Medulla oblongata (tissue), 1 donor: ENCODE data around the gene GCG.

Source experiments
- DNase-seq: peaks from one replicate; pipeline ENCODE4 v3.0.0-alpha.2; 2015; ENCODE audit errors: extremely low spot score

GCG gene

DNA sequence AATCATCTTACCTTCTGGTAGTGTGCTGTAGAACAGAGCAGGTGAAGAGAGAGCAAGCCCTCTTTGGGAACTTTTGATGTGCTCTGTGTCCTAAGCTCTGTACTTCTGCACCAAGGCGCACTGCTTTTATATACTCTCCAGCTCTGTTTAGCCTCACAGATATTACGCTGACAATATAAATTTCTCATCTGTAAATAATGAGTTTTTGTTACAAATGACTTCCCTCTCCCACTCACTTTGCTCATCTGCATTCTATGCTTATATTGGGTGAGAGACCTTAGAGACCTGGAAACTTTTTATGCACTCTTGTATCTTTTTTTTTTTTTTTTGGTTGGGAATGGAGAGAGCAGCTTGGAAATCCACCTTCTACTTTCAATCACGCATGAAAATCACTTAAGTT, at the start of gene GCG:
TSS of gene GCG (minus strand) at position 101 of the 400 bp plus-strand sequence. CDS start 3,069 bp downstream, outside the sequence.
- DNase-seq, result no peak

DNA sequence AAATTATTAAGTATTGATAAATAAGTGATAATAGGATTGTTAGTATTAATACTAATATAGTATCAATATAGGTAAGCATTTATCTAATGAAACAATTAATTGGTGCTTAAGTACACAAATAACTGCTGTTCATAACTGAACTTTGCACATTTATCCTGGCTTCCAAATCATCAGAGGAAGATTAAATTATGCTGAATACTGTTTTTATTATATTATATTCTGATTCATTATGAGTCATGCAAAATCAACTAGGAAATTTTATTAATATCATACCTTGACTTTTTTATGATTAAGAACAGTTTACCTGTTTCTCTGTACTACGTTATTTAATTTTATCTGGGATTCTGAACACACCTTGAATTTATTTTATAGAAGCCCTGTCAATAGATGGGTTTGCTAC, 48.6 kb upstream of the GCG start:
- DNase-seq, result no peak

DNA sequence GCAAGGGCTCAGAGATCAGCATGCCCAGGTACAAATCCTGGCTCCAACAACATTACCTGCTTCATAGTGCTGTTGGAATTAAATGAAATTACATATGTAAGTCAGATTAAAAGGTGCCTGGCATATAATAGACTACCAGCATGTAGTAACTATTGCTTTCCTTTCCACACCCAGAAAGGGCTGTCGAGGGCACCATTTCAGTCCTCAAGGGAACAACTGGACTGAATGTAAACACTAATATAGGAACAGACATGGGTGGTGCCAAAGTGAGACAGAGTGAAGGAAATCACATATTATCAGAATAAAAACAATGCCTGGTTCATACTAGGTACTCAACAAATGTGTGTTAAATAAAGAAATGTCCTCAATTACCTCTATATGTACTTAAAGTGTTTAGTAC, 47.9 kb upstream of the GCG start:
- DNase-seq, result no peak

DNA sequence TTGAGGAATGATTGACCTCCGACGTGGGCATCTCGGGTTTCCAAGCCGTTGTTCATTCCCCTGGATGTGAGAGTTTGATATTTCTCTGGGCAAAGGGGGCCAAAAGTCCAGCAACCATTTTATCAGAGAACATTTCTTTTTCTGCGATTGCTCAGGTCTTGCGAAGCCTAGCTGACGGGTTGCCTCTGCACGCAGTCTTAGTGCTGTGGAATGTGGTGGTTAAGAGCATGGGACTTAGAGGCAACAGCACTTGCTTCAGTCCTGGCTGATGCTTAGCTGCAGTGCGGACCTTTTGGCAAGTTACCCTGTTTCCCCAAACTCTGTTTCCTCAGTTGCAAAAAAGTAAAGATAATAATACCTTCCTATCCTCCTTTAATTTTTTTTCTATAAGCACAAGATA, 46.2 kb upstream of the GCG start:
- no peak for DNase-seq

DNA sequence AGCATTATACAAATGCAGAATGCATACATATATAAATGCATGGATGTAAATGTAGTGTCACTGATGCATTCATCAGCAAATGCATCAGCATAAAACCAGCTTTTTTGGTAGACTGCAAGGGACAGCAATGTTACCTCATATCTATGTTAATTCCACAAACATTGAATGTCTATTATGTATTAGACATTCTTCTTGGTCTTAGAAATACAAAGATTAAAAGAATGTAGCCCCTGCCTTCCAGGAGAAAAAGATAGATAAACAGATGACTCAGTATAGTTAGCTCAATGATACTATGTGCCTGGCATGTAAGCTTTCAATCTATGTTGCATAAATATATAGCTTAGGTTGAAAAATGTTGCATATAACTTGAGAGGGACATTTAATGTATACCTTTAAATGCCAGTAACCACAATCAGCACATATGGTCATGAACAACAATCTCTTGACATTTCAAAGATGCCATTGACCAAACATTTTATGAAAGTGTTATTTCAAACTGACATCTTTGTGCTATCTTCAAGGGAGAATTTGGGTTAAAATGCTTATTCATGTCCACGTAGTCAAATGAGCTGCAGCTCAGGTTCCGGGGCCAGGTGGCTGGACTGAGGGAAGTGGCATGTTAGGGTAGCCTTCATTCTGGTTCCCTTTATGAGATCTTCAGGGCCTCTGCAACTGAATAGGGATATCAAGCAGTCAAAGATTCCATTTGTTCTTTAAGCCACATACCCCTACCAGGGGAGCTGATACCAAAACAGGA, 45.2 kb upstream of the GCG start:
- no peak for DNase-seq

DNA sequence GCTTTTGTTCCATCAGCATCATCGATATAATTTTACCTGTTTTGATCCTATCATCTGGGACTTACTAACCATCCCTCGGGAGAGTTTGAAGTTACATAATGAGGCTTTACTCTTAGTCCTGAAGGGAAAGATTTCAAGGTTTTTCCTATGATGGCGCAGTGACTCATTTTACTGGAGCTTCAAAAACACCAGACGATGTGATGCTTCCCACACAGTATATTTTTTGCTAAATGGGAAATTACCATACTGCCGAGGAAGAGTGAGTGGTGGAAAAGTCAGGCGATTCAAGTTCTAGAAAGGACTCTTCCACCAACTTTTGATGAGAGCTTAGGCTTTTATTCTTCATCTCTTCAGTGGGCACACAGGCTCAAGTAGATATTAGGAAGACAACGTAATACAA, 44.6 kb upstream of the GCG start:
- no peak for DNase-seq

DNA sequence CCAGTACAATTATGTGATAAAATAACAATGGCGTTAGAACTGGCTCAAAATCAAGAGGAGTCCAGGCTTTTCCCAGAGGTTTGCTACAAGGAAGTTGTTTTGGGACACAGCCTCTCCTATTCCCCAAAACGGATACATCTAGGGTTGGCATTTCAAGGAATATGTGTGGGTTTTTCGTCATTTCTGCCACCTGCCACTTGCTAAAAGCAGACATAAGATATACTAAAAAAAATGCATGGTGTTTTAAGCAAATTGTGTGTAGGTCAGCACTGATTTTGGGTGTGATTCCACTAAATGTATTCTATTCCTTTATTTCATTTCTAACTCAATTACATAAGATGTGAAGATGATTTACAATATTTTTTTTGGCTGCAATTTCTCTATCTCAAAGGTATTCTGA, 36.4 kb upstream of the GCG start:
- DNase-seq, result no peak

DNA sequence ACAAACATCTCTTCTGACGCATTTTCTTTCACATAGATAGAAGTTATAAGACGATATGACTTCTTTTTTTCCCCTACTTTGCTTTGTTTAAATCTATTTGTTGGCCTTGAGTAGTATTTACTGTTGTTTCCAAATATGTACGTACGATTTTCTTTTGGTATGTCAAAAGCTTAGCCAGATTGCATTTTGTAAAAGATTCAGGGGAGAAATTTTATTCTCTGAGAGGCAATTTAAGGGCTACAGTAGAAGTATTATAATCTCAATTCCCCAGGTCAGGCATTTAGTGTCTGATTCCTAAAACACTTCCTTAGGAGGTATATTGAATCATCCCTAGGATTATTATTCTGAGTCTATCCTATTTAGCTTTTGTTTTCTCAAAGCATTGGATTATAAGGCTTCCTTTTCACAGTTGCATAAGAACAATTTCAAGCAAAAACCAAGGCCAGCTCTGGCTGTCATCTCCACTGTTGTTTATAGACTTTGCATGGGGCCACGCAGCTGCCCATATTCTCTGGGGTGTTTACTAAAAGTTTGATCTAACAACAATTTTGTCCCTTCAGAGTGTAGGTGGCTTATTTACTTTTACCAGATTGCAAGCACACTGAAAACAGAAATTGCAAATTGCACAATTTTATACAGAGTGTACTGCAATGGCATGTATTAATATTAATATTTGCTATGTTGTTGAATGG, 33.6 kb upstream of the GCG start:
- DNase-seq, result no peak

DNA sequence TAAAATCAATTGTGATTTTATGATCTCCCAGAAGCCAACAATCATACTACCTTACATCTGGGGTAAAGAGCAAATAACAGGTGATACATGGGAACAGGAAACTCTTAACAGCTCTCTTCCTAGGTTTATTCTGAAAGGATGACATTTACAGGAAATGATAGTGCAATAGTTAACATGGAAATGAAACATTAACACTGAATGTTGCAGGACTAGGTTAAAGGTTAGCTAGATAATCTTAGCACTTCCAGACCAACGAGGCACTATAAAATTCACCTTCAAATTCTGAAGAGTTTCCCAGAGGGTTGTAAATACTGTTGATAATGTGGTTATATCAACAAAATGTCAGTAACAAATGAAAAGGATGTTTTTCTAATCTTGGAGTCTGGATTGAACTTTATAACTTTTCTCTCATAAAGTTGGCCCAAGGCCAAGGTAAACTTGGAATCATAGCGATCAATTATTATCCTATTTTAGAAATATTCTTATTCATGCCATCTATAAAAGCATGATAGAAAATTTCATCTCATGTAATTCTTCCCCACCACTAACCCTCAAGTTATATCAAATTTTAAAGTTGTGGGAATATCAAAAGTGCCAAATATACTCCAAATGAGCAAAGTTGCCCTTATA, 32.9 kb upstream of the GCG start:
- DNase-seq, result no peak

DNA sequence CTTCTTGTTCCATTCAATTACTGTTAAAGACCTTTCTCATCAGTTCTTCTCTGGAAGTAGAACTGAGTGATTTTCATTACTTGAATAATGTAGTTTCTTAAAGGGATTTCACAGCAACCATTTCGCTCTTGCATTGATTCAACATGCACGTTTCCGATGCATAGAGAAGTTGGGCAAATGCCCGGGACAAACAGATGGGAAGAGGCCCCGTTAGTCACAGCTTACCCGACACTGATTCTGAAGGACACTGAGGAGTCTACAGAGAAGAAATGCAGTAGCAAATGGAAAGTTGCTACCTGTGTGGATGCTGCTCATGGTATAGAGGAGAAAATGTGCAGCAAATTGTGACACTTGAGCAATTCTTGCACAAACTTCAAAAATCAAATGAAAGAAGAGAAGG, 32.3 kb upstream of the GCG start:
- no peak for DNase-seq

DNA sequence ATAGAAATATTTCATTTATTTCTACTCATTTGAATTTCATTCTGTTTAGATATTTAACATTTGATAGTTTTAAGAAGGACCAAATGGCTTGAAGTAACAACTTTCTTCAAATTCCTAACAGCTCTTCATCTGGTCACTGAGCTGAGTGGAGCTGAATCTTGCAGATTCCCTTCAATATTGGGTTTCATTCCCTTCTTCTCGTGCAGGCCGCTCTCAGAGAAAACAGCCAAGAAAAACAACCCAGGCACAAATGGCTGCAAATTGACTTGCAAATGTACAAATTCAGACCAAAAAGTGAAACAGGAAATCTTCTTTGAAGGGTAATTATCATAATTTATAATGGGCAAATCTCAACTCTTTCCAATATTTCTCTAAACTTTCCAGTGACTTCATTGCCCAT, 30.3 kb upstream of the GCG start:
- no peak for DNase-seq

DNA sequence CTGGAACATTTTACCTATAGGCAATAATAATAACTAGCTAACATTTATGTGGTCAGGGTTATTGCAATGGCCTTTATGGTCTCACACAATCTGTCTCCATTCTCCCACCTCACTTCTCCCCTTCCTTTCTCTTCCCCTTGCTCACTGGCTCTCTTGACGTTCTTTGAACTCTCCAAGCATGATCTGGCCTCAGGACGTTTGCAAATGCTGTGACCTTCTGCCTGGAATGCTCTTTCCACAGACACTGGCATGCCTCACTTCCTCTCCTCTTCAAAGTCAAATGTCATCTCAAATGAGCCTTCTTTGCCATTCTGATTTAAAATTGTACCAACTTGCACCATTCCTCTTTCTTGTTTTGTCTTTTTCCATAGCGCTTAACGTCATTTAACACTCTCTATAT, 25.3 kb upstream of the GCG start:
- DNase-seq, result no peak

DNA sequence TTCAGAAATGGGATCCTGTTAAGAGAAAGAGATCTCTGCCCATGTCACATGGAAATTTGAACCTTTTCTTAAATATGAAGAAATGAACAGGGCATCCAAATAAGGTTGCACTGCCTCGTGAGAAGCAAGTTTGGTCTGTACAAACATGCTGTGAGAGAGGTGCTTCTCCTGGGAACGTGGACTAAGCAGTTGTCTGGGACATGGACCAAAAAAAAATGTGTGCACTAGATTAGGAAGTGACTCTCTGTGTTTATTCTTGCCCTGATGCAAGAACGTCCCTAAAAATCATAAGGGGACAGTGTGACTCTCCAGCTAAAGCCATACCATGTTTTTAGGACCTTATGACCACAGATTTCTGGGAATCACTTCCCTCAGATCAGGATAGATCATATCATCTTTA, 23.7 kb upstream of the GCG start:
- DNase-seq, result no peak

DNA sequence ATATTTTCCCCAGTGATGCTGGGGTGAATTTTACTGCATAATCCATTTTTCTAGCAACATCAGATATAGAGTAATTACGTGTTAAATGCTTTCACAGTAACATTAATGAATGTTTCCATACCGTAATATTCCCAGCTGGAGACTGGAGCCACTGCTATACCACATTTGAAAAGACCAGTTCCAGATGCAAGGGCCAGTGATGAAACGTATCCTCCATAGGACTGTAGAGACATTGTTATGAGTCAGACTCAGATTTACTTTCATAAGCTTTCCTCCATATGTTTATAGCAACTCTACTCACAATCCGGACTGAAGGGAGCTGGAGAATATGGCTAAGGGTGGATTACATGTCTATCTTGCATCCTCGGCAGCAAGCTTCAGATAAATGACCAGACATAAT, 22.7 kb upstream of the GCG start:
- no peak for DNase-seq

DNA sequence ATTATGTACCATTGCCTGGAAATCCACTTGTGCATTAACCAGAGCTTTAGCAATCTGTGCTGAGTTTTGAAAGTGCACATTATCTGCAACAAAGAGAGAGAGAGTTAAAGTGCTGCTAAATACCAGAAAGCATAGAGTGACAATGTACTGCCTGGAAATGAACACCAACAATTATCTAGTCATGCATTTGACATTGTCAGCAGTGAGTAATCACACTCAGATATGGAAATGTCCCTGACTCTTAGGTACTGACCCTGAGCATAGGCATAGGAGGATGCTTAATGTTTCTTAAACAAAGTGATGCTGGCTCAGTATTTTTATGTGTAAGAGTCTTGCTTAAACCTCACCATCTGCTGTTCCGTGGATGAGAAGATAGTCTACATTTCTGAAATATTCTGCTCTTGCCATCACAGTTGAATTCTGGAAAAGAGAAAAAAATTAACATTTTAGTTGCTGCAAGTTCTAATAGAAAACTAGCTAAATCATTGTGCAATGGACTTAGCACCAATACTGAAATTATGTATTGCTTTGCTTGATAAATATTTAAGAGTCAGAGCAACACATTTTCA, 20.8 kb upstream of the GCG start:
- no peak for DNase-seq

DNA sequence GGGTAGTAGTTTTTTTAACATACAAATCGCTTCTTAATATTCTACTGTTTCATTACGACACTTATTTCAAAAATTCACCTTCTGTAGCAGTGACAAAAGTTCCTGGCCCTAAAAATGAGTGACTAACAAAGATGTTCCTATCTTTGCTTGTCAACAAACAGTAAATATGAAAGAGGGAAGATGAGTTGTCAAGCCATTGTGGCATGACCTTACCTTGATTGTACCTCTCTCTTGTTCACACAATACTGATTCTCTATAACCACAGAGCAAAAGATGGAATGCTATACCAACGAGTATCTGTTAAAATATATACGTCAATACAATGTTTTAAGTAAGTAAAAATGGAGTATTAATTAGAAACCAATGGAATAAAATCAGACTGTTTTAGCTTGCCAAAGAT, 14.7 kb upstream of the GCG start:
- DNase-seq, result no peak

DNA sequence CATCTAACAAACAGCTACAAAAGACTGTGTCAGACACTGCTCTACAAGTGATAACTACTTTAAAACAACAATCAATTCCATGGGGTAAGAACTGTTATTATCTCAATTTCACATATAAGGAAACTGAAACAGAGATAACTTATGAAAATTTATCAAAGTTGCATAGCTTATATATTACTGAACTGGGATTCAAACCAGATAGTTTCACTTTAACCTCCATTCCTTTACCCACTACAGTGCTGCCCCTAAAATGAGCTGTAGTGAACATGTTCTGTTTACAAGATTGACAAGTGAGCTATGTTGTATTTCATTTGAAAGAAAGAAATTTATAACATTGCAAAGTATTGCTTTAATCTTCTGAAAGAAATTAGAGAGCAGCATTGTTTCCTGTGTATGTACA, 14.1 kb upstream of the GCG start:
- DNase-seq, result no peak

DNA sequence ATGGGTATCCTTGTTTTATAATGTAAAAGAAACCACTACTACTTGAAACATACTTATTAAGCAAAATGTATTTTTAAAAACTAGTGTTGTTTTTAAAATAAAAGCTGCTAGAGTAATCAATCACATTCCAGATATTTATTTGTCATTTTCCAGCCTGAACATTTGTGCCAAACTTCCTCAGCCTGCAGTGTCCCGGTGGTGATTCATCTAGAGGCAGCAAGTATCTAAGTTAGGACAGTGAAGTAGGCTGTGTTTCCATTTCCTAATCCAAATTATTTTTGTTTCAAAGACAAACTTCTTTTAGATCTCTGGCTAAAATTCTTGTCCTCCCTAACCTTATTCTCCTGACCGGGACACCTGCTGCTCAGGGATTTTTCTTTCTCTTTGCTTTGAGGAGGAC, 12.8 kb upstream of the GCG start:
- no peak for DNase-seq

DNA sequence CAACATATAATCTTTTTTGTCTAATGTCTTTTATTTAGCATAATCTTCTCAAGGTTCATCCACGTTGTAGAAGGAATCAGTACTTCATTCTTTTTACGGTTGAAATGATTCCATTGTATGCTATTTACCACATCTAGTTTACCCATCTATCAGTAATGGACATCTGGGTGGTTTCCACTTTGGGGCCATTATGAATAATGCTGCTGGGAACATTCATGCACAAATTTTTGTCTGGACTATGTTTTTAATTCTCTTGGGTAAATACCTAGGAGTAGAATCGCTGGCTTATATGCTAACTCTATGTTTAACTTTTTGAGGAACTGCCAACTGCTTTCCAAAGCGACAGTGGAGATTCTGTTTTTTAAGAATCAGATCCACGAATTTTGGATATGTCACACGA, 7.4 kb upstream of the GCG start:
- no peak for DNase-seq

DNA sequence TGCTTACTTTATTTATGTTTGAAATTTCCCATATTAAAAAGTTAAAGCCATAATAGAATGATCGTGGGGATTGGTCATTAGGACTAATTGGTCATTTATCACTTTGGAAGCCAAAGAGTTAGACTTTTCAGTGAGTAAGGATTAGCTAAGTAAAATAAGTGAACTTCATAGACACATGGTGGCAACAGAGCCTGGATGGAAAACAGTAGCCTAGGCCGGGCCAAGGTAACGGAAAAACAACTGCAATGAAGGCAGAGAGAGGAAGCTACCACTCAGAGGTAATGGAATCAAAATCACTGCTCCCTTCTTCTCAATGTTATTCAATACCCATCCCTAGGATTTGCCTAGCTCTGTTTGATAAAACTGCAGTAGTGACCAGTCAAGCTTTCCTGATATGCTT, 4.1 kb upstream of the GCG start:
- no peak for DNase-seq

DNA sequence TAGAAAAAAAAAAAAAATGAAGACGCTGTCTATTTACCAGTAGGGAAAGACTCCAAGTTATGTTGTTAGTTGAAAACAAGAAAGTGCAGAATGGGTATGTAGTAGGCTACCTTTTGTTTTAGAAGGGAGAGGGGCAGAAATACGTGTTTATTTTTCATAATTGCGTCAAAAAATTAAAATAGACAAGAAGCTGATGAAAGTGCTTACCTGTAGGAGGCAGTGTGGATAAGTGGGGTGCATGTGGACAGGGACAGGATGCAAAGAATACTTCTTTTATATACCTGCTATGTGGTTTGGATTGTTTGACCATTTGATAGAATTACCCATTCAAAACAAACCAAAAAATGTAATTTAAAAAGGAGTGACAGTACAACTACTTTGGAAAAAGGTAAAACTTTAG, 3.0 kb upstream of the GCG start:
- no peak for DNase-seq

DNA sequence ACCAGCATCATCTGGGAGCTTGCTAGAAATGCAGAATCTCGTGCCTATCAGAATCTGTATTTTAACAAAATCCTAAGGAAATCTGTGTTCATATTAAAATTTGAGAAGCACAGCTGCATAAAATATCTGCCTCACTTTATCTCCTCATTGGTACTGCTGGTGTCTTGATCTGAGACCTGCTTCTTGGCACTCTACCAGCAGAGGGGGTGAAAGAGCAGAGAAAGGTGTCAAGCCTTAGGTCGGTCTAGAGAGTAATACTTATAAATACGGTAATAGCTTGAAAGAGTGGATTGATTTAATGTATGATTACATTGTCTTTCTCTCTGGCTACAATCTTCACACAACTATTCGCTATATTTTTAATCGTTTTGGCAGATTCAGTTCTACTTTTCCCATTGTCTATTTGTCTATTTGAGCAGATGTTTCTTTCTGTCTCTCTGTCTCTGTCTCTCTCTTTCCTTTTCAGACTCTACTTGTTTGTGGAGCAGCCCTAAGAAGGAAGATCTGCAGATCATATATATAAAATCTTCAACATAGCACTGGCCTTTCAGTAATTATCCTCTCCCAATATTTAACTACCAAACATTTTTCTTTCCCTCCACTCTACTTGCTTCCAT, 1.7 kb upstream of the GCG start:
- peak; percentile 40 for DNase-seq
